OCI-LY1 (cell line): ENCODE measurements around the gene SPSB4.

Source experiments
- CTCF ChIP-seq: fragments of 200-600 bp; sonication (generic), shearing (Covaris generic); IDR thresholded peaks from 2 replicates; pipeline ENCODE4 v1.5.1; 2017; ENCODE audit warnings: mild to moderate bottlenecking, antibody characterized with exemption, low read length, moderate library complexity, mixed read lengths
- EZH2 ChIP-seq: fragments of 200-600 bp; sonication (generic), shearing (Covaris generic); IDR thresholded peaks from 2 replicates; pipeline ENCODE4 v1.8.0; 2017; ENCODE audit warnings: borderline replicate concordance, mixed run types, mild to moderate bottlenecking, antibody characterized with exemption, low read length, moderate library complexity, mixed read lengths

GRCh38 chr3:141148169-141148568 is 97.0 kb downstream of the SPSB4 start:
- TF ChIP-seq CTCF (no peak), EZH2 (no peak)
